Choroid plexus epithelial cell (primary cell): ENCODE results near the gene LIN54.
A peak's percentile ranks its signal among the peaks of the same experiment; 100 is the strongest.

Source experiments
- DNase-seq: peaks from one replicate; pipeline ENCODE4 v3.0.0-alpha.2; 2010; ENCODE audit warnings: low read depth
- H3K4me3 ChIP-seq: 2 replicates; pipeline ENCODE4 v1.5.1; 2011; ENCODE audit warnings: low read depth, mild to moderate bottlenecking, control low read depth, low read length, moderate library complexity
- TF ChIP-seq, protein P1 (sequence below): conservative IDR thresholded peaks from 2 replicates; pipeline ENCODE4 v1.5.1; 2011; ENCODE audit warnings: low read depth, mild to moderate bottlenecking, control low read depth, inconsistent platforms, low read length, moderate library complexity

LIN54 gene

DNA sequence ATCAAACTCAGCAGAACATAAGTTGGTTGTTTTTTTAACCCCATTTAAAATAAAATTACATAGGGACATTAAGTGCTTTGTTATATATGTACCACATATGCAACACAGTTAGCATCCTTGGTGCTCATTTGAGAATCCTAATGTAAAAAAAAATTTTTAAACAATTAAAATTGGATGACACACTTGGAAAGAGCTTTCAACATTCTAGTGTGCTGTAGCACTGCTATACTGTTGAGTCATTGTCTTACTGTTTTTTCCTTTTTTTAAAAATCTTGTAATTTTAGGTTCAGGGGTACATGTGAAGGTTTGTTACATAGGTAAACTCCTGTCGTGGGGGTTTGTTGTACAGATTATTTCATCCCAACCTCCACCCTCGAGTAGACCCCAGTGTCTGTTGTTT is 97.3 kb downstream of the LIN54 start:
- TF ChIP-seq, protein P1, sequence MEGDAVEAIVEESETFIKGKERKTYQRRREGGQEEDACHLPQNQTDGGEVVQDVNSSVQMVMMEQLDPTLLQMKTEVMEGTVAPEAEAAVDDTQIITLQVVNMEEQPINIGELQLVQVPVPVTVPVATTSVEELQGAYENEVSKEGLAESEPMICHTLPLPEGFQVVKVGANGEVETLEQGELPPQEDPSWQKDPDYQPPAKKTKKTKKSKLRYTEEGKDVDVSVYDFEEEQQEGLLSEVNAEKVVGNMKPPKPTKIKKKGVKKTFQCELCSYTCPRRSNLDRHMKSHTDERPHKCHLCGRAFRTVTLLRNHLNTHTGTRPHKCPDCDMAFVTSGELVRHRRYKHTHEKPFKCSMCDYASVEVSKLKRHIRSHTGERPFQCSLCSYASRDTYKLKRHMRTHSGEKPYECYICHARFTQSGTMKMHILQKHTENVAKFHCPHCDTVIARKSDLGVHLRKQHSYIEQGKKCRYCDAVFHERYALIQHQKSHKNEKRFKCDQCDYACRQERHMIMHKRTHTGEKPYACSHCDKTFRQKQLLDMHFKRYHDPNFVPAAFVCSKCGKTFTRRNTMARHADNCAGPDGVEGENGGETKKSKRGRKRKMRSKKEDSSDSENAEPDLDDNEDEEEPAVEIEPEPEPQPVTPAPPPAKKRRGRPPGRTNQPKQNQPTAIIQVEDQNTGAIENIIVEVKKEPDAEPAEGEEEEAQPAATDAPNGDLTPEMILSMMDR: no peak
- DNase-seq: no peak
- H3K4me3 ChIP-seq: no peak overlapping the region

DNA sequence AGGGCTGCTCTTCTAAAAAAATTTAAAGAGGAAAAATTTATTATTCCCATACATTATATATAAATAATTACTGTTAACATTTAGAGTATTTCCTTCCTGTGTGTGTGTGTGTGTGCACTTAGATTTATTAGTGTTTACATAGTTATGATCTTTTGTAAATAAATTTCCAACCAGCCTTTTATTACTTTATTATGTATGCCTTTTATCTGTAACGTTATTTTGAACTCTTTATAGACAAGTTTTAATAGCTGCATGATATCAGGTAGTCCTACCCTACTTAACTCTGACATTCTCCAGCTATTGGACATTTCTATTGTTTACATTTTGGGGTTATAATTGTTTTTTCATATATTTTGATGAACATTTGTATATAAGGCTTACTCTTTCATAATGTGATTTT is 101.3 kb downstream of the LIN54 start:
- TF ChIP-seq, protein P1: no peak
- no peak overlapping the region for H3K4me3 ChIP-seq
- DNase-seq: no peak

DNA sequence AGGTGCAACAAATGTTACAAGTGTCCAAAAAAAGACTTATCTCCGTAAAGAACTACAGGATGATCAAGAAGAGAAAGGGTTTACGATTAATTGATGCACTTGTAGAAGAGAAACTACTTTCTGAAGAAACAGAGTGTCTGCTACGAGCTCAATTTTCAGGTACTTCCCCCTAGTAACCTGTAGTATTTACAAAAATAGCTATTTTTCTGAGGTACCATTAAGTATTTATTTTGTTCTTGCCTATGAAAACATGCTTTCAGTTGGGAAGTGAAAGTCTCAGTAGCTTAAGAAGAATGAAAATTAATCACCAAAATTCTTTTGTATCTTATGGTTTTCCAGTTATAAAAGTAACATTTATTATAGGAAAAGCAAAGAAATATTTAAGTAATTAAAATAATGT is 104.2 kb downstream of the LIN54 start:
- TF ChIP-seq, protein P1: no peak
- no peak for DNase-seq
- H3K4me3 ChIP-seq: no peak overlapping the region

DNA sequence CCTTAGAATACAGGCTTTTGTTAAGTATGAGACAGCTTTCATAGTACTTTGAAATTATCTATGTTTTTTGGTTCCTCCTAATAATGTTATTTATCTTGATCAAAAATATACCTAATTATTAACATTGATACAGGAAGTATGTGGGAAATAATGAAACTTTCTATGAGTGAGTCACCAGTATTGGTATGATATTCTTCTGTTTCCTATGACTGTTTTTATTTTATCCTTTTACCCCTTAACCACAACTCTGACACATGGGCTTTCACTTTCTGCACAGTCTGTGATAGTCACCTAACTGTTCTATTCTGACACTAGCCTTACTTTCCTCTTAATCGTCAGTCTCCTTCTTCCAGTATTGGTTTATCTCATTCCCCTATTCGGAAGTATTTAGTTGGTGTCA is 105.4 kb downstream of the LIN54 start:
- TF ChIP-seq, protein P1: no peak
- H3K4me3 ChIP-seq: peak overlapping the region; percentile 4
- DNase-seq: peak; percentile 71

DNA sequence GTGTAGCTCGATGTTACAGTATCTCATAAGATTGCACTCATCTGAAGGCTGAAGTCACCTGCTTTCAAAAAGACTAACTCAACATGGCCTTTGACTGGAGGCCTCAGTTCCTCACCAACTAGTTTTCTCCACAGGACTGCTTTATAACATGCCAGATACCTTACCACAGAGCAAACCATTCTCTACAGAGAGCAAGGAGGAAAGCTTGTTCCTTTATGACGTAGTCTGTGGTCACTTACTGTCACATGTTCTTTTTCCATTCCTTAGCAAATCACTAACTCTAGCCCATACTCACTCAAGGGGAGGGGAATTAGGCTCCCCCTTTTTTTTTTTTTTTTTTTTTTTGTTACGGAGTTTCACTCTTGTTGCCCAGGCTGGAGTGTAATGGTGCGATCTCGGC is 106.9 kb downstream of the LIN54 start:
- DNase-seq: no peak
- H3K4me3 ChIP-seq: no peak overlapping the region
- TF ChIP-seq, protein P1: no peak

DNA sequence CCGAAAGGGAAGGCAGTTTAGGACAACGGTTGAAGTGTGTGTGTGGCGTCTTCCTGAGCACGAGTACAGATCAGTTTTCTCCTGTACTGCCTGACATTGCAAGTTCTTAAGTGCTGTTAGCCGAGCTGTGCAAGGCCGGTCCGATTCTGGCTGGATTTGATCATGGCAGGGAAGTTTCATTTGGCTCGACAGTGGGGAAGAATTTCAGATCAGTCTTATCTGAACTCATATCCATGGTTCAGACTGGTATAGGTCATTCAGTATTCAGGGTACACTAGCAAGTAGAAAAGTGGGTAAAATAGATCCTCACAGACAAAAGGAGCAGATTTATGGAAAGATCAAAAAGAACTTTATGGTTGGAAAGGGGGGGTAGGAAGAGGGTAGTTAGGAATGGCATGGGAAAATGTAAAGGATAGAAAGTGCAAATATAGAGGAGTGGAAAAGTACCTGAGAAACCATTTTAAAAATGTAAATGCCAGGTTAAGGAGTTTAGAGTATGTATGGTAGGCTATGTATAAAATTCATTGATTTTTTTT is 109.4 kb downstream of the LIN54 start:
- TF ChIP-seq, protein P1: no peak
- no peak for DNase-seq
- H3K4me3 ChIP-seq: peak overlapping the region; percentile 85

DNA sequence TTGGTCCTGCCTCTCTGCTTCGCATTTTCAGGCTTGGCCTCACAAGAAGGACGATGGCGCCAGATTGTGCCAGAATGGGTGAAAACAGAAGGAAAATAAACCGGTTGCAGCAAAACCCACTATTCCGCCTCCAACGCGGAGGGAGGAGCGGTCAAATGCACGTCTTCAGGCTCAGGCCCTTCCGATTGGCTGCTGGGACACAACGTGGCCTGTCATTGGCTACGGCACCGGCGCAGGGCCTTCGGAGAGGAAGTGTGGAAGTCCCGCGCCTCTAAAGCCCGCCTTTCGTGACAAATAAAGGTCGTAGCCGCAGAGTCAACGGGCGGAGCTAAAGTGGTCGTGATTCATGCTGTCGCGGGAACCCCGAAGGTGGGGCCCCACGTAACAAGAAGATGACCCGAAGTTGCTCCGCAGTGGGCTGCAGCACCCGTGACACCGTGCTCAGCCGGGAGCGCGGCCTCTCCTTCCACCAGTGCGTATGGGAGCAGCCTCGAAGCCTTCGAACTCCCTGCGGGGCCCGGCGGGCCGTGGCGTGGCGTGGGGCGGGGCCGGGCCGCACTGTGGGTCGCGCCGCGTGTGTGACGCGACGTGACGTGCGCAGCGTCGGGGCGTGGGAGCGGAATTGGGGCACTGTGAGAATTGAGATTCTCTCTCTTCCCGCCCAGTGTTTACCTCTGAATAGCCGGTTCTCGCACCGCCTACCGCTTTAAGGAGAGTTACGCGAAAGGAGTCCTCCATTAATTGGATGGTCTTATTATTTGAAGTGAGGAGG is 110.0 kb downstream of the LIN54 start, which contains the start of gene THAP9:
Gene THAP9 (plus strand): TSS at position 325 of the 772 bp plus-strand sequence. CDS start 68 bp downstream, at position 393.
- TF ChIP-seq, protein P1: no peak
- H3K4me3 ChIP-seq: peak within 1 kb of the TSS; percentile 85
- peak; percentile 100 for DNase-seq
